ENCODE measurements around the gene MAGEB4. TPM values are rescaled to one million over a fixed set of nuclear protein-coding genes. Genes with fewer than 3 reads are reported as not detected.

MAGEB4 gene
- polyA plus RNA-seq, 1 experiment = not detected

GRCh38 chrX:30217465-30217864, 24.3 kb upstream of the MAGEB4 start:
- no peak for DNase-seq (ENCODE audit: low read depth, low spot score)
- ChIA-PET POLR2A (no interaction called here), CTCF (no interaction called here)
- H3K27me3 ChIP-seq (ENCODE audit: control insufficient read depth, insufficient read depth, low read length) = no peaks in the 10 kb centered on the region
- H3K9me3 ChIP-seq (ENCODE audit: control insufficient read depth, insufficient read depth, low read length) = no peaks in the 10 kb centered on the region; the same call in 1 of the 2 replicates
- TF ChIP-seq, protein P1, sequence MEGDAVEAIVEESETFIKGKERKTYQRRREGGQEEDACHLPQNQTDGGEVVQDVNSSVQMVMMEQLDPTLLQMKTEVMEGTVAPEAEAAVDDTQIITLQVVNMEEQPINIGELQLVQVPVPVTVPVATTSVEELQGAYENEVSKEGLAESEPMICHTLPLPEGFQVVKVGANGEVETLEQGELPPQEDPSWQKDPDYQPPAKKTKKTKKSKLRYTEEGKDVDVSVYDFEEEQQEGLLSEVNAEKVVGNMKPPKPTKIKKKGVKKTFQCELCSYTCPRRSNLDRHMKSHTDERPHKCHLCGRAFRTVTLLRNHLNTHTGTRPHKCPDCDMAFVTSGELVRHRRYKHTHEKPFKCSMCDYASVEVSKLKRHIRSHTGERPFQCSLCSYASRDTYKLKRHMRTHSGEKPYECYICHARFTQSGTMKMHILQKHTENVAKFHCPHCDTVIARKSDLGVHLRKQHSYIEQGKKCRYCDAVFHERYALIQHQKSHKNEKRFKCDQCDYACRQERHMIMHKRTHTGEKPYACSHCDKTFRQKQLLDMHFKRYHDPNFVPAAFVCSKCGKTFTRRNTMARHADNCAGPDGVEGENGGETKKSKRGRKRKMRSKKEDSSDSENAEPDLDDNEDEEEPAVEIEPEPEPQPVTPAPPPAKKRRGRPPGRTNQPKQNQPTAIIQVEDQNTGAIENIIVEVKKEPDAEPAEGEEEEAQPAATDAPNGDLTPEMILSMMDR (IDR thresholded peaks at IDR 0.05; ENCODE audit: low read depth, low read length) = no peak
- H3K27ac ChIP-seq (ENCODE audit: low read depth, low read length) = no peak overlapping the region
- no peak overlapping the region for H3K4me3 ChIP-seq (ENCODE audit: low read depth, low read length)

DNA sequence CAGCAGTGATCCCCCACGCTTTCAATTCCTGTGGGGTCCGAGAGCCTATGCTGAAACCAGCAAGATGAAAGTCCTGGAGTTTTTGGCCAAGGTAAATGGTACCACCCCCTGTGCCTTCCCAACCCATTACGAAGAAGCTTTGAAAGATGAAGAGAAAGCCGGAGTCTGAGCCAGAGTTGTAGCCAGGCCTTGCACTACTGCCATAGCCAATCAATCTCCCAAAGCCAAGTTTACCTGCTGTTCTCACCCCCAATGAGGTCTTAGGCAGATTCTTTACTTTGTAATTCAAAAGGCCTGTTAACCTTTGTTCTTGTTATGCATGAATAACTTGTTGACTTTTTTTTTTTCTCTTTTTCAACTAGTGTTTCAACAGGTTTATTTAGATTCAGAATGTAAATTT, 22.4 kb upstream of the MAGEB4 start:
- Histone ChIP-seq H3K4me3 (ENCODE audit: low read depth, low read length) (no peak overlapping the region), H3K27ac (ENCODE audit: low read depth, low read length) (no peak overlapping the region), H3K27me3 (ENCODE audit: control insufficient read depth, insufficient read depth, low read length) (no peaks in the 10 kb centered on the region), H3K9me3 (ENCODE audit: control insufficient read depth, insufficient read depth, low read length) (no peaks in the 10 kb centered on the region; the same call in 1 of the 2 replicates)
- ChIA-PET POLR2A (no interaction called here), CTCF (no interaction called here)
- DNase-seq (ENCODE audit: low read depth, low spot score) = no peak
- TF ChIP-seq, protein P1 (IDR thresholded peaks at IDR 0.05; ENCODE audit: low read depth, low read length) = no peak

DNA sequence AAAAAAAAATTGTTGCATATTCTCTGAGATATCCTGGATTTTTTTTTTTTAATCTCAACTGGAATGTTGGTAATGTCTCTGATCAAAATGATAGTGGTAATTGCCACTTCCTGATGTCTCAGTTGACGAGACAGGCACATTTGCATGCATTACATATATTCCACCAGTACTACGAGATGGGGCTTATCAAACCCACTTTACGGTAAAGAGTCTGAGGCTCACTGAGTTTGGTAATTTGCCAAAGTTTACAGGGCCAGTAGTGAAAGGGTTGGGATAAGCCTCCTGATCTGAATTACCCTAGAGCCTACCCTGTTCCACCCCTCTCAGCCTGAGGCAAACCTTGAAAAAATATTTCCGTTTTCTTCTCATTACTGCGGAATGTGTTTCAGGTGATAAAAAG, 21.1 kb upstream of the MAGEB4 start:
- Histone ChIP-seq H3K9me3 (ENCODE audit: control insufficient read depth, insufficient read depth, low read length) (no peaks in the 10 kb centered on the region), H3K27me3 (ENCODE audit: control insufficient read depth, insufficient read depth, low read length) (no peaks in the 10 kb centered on the region), H3K27ac (ENCODE audit: low read depth, low read length) (no peak overlapping the region), H3K4me3 (ENCODE audit: low read depth, low read length) (no peak overlapping the region)
- TF ChIP-seq, protein P1 (IDR thresholded peaks at IDR 0.05; ENCODE audit: low read depth, low read length) = no peak
- CTCF ChIA-PET = no interaction called here
- DNase-seq (ENCODE audit: low read depth, low spot score) = no peak
- POLR2A ChIA-PET = no interaction called here

DNA sequence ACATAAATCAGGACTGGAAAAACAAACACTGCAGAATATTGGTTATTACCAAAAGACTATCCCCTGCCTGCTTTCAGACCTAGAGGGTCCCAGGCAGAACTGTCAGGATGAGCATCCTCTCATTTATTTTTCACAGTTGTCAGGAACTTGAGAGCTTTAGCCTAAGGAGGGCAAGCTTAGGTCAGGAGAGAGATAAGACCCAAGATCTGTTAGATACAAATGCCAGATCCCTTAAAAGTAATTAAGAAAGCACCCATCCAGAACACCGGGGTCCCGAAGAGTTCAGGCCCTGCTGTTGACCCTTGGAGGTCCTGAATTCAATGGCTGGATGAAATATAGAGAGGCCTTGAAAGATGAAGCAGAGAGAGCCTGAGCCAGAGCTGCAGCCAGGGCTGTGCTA, 17.3 kb upstream of the MAGEB4 start:
- Histone ChIP-seq H3K4me3 (ENCODE audit: low read depth, low read length) (no peak overlapping the region), H3K27me3 (ENCODE audit: control insufficient read depth, insufficient read depth, low read length) (no peaks in the 10 kb centered on the region), H3K9me3 (ENCODE audit: control insufficient read depth, insufficient read depth, low read length) (no peaks in the 10 kb centered on the region), H3K27ac (ENCODE audit: low read depth, low read length) (no peak overlapping the region)
- TF ChIP-seq, protein P1 (IDR thresholded peaks at IDR 0.05; ENCODE audit: low read depth, low read length) = no peak
- ChIA-PET CTCF (no interaction called here), POLR2A (no interaction called here)
- DNase-seq (ENCODE audit: low read depth, low spot score) = no peak

- Histone ChIP-seq H3K9me3 (ENCODE audit: control insufficient read depth, insufficient read depth, low read length) (no peaks in the 10 kb centered on the region), H3K4me3 (ENCODE audit: low read depth, low read length) (no peak overlapping the region), H3K27me3 (ENCODE audit: control insufficient read depth, insufficient read depth, low read length) (no peaks in the 10 kb centered on the region), H3K27ac (ENCODE audit: low read depth, low read length) (no peak overlapping the region)
- no peak for DNase-seq (ENCODE audit: low read depth, low spot score)
- POLR2A ChIA-PET = no interaction called here
- TF ChIP-seq, protein P1 (IDR thresholded peaks at IDR 0.05; ENCODE audit: low read depth, low read length) = no peak
- CTCF ChIA-PET = no interaction called here
Measured at GRCh38 chrX:30228526-30228925, 13.3 kb upstream of the MAGEB4 start.

Data from AG04450 (cell line).